ENCODE measurements around the gene MBP.

MBP gene

GRCh38 chr18:77044866-77045664, 87.5 kb downstream of the MBP start:
- Mint-ChIP-seq H3K27ac (no peak overlapping the region), H3K4me1 (peaks cover 37% of the 10 kb centered on the region), H3K4me3 (no peak overlapping the region), H3K27me3 (ENCODE audit: low read depth, poor library complexity) (peaks cover 16% of the 10 kb centered on the region), H3K36me3 (ENCODE audit: low read depth) (no peaks in the 10 kb centered on the region), H3K9me3 (peaks cover 9% of the 10 kb centered on the region)
- DNase-seq, result no peak
- TF ChIP-seq, protein P1, sequence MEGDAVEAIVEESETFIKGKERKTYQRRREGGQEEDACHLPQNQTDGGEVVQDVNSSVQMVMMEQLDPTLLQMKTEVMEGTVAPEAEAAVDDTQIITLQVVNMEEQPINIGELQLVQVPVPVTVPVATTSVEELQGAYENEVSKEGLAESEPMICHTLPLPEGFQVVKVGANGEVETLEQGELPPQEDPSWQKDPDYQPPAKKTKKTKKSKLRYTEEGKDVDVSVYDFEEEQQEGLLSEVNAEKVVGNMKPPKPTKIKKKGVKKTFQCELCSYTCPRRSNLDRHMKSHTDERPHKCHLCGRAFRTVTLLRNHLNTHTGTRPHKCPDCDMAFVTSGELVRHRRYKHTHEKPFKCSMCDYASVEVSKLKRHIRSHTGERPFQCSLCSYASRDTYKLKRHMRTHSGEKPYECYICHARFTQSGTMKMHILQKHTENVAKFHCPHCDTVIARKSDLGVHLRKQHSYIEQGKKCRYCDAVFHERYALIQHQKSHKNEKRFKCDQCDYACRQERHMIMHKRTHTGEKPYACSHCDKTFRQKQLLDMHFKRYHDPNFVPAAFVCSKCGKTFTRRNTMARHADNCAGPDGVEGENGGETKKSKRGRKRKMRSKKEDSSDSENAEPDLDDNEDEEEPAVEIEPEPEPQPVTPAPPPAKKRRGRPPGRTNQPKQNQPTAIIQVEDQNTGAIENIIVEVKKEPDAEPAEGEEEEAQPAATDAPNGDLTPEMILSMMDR (IDR thresholded peaks at IDR 0.05), result no peak

DNA sequence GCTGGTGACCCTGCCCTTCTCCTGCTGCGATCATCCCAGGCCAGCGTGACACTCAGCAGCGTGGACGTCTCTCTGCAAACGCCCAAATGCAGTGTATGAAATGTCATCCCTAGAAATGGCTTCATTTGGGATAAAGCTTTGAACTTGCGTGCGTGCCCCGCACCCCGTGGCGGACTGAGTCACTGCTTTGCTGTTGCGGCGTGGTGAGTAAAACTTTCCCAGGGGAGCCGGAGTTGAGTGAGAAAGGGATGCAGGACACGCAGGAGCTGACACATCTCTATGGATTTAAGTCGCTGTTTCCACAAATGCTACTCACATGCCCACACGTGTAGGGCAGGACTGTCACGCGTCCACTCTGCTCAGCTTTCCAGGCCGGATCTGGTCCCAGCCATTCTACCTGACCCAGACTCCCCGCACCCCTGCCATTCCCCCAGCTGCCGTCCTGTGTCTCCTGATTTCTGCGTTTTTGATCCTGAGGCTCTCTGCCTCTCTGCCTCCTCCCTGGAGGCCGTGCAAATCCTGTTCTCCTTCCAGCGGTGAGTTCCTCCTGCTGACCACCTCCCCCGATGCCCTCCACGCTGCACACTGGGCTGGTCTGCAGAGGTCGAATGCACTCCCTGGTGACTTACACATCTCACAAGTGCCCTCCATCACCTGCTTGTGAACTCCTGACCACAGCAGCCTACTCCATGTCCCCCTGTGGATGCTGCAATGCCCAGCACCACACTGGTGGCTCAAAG, 88.9 kb downstream of the MBP start:
- Mint-ChIP-seq H3K36me3 (ENCODE audit: low read depth) (no peaks in the 10 kb centered on the region), H3K27ac (peak overlapping the region; percentile 70), H3K4me3 (peak overlapping the region; percentile 28), H3K4me1 (peaks cover 45% of the 10 kb centered on the region), H3K9me3 (peaks cover 10% of the 10 kb centered on the region), H3K27me3 (ENCODE audit: low read depth, poor library complexity) (peaks cover 16% of the 10 kb centered on the region)
- no peak for DNase-seq
- TF ChIP-seq, protein P1 (IDR thresholded peaks at IDR 0.05), result no peak

DNA sequence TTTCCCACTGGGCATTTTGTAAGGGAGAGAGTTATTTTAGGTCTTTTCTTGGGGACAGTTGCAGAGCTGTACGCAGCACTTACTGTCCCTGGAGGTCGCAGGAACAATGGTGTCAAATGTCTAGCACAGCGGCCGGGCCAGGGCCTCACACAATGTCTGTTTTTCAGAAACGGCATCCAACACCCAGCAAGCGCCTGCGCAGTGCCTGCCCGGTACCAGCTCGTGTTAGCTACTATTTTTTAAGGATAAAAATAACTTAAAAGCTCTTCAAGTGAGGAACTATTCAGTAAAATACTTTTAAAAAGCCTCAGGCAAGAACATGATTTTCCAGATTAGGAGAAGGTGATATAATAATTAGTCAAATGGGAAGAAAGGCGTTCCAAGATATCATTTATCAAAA, 90.0 kb downstream of the MBP start:
- Mint-ChIP-seq H3K27me3 (ENCODE audit: low read depth, poor library complexity) (peaks cover 16% of the 10 kb centered on the region), H3K4me3 (no peak overlapping the region), H3K27ac (no peak overlapping the region), H3K9me3 (peaks cover 10% of the 10 kb centered on the region), H3K36me3 (ENCODE audit: low read depth) (no peaks in the 10 kb centered on the region), H3K4me1 (peaks cover 45% of the 10 kb centered on the region)
- TF ChIP-seq, protein P1 (IDR thresholded peaks at IDR 0.05), result no peak
- peak; percentile 30 for DNase-seq

DNA sequence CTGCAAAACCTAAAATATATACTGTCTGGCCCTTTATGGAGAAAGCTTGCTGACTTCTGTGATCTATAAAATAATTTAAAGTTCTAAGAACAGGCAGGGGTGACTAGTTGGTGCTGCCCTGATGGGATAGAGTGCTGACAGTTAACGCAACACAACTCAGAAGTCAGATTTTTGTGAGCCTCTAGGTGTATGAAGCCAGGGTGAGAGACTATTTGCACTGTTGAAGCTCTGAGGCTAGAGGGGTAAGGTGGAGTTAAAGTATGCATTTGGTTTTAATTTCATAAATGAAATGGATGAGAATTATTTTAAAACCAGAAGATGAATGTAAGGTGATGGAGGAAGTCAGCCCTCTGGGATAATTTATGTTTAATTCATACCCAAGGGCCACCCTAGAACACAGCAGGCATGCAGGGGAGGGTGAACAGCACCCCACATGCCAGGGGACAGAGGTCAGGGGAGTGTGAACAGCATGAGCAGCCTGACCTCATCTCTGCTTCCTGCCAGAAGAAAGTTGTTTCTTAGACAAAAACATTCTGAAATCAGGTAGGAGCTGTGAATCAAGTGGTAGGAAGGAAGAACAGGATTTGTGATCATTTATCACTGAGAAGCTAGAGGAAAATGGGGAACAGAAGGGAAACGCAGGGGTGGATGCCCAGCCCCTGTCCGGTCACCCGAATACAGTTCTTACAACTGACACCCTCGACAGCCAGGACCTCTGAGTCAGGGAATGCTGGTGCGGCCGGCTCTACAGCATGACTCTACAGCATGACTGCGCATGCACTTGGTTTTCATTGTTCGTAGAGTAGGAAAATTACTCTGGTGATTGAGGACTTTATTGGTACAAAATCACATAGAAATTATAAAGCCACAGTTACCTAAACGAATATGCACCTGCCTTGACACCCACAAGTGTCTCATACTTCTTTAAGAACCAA, 93.1 kb downstream of the MBP start:
- H3K4me3 Mint-ChIP-seq, result no peak overlapping the region
- H3K9me3 Mint-ChIP-seq, result peaks cover 12% of the 10 kb centered on the region
- peaks cover 50% of the 10 kb centered on the region for H3K4me1 Mint-ChIP-seq
- no peak for DNase-seq
- H3K27me3 Mint-ChIP-seq (ENCODE audit: low read depth, poor library complexity), result peaks cover 16% of the 10 kb centered on the region
- H3K36me3 Mint-ChIP-seq (ENCODE audit: low read depth), result no peaks in the 10 kb centered on the region
- H3K27ac Mint-ChIP-seq, result peak overlapping the region; percentile 6
- TF ChIP-seq, protein P1 (IDR thresholded peaks at IDR 0.05), result no peak

GRCh38 chr18:77038182-77038858, 94.3 kb downstream of the MBP start:
- Mint-ChIP-seq H3K4me1 (peaks cover 49% of the 10 kb centered on the region), H3K4me3 (no peak overlapping the region), H3K27ac (no peak overlapping the region), H3K27me3 (ENCODE audit: low read depth, poor library complexity) (peaks cover 9% of the 10 kb centered on the region), H3K36me3 (ENCODE audit: low read depth) (no peaks in the 10 kb centered on the region), H3K9me3 (peaks cover 12% of the 10 kb centered on the region)
- no peak for DNase-seq
- TF ChIP-seq, protein P1 (IDR thresholded peaks at IDR 0.05), result no peak
